ENCODE results near the gene PLCL1.

DNA sequence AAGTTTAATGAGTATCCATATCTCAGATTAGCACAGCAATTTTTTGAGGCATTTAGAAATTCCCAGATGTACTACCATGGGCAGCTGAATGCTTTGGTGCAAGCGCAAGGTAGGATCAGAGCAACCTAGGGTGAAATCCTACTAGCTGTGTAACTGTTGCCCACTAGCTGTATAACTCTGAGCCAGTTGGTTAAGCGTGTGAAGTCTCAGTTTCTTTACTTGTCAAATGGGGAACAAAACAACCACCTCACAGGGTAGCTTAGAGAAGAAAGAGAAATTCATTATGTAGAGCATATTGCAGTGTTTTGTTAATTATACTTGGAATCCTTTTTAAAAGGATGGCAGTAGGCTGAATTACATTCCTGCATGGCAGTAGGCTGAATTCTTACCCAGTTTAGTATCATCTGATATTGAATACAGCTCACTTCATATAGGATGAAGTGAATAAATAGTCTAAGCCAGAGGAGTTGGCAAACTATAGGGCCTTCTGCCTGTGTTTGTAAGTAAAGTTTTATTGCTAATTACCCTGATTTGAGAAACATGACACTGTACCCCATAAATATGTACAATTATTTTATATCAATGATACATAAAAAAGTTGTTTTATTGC, 180.7 kb downstream of the PLCL1 start:
- TF ChIP-seq, protein P1, sequence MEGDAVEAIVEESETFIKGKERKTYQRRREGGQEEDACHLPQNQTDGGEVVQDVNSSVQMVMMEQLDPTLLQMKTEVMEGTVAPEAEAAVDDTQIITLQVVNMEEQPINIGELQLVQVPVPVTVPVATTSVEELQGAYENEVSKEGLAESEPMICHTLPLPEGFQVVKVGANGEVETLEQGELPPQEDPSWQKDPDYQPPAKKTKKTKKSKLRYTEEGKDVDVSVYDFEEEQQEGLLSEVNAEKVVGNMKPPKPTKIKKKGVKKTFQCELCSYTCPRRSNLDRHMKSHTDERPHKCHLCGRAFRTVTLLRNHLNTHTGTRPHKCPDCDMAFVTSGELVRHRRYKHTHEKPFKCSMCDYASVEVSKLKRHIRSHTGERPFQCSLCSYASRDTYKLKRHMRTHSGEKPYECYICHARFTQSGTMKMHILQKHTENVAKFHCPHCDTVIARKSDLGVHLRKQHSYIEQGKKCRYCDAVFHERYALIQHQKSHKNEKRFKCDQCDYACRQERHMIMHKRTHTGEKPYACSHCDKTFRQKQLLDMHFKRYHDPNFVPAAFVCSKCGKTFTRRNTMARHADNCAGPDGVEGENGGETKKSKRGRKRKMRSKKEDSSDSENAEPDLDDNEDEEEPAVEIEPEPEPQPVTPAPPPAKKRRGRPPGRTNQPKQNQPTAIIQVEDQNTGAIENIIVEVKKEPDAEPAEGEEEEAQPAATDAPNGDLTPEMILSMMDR (IDR thresholded peaks at IDR 0.05) = no peak
- TF ChIP-seq ZFX (IDR thresholded peaks at IDR 0.05; ENCODE audit: borderline replicate concordance) = no peak

All from 22Rv1 (cell line).